Superior temporal gyrus (tissue), 1 donor: ENCODE results near the gene ERP29.
"Not testable (repeated sequence)": the region's sequence is repeated elsewhere in the genome, so short reads cannot be mapped to it uniquely, and the experiment has no call there.

Experiments used
- DNase-seq: peaks from one replicate; pipeline ENCODE4 v3.0.0-alpha.2; 2016; ENCODE audit errors: extremely low spot score

Gene ERP29

GRCh38 chr12:112012775-112013600 lies at the start of gene ERP29, which contains the start of gene TMEM116:
Gene ERP29, plus strand, starts transcription at chr12:112013426. Its CDS starts 40 bp downstream, at chr12:112013466.
Gene TMEM116, minus strand, starts transcription at chr12:112013165. Its CDS starts 7,895 bp downstream, at chr12:112005270.
- DNase-seq: peak; percentile 98

- DNase-seq: no peak
Observed at GRCh38 chr12:111964935-111965334, 48.3 kb upstream of the ERP29 start.

GRCh38 chr12:111971800-111972199 lies 41.4 kb upstream of the ERP29 start:
- no peak for DNase-seq

- DNase-seq: no peak
Observed at GRCh38 chr12:111975161-111975931, 37.9 kb upstream of the ERP29 start.

- DNase-seq: no peak
Observed at GRCh38 chr12:111976291-111976690, 36.9 kb upstream of the ERP29 start.

DNA sequence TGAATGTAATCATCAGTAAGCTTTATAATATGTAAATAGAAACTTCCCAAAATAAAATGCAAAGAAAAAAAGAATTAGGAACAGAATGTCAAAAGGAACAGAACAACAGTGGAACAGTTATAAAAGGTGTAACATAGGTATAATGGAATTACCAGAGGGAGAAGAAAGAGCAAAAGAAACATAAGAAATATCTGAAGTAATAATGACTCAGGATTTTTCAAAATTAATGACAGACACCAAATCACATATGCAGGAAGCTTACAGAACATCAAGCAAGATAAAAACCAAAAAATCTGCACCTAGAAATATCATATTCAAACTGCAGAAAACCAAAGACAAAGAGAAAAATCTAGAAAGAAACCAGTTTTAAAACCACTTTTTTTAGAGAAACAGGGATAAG lies 36.4 kb upstream of the ERP29 start:
- no peak for DNase-seq

DNA sequence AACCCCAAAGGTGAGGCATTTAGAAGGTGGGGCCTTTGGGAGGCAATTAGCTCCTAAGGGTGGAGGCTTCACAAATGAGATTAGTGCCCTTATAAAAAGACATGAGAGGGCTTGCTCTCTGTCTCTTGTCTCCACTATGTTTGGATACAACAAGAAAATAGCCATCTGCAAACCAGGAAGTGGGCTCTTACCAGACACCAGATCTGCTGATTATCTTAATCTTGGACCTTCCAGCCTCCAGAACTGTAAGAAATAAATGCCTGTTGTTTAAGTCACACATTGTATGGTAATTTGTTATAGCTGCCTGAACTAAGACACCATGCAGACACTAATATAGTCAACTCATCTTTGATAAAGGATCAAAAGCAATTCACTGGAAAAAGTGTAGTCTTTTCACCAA lies 34.7 kb upstream of the ERP29 start:
- no peak for DNase-seq

DNA sequence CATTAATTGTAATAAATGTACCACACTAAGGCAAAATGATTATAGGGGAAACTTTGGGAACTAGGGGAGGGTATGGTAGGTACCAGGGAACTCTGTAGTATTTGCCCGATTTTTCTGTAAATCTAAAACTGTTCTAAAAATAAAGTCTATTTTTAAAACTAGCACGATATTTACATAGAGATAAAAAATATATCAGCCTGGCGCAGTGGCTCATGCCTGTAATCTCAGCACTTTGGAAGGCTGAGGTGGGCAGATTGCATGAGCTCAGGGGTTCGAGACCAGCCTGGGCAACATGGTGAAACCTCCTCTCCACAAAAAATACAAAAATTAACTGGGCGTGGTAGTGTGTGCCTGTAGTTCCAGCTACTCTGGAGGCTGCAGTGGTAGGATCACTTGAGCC lies 32.6 kb upstream of the ERP29 start:
- no peak for DNase-seq

- DNase-seq: no peak
Observed at GRCh38 chr12:111981987-111982386, 31.2 kb upstream of the ERP29 start.

DNA sequence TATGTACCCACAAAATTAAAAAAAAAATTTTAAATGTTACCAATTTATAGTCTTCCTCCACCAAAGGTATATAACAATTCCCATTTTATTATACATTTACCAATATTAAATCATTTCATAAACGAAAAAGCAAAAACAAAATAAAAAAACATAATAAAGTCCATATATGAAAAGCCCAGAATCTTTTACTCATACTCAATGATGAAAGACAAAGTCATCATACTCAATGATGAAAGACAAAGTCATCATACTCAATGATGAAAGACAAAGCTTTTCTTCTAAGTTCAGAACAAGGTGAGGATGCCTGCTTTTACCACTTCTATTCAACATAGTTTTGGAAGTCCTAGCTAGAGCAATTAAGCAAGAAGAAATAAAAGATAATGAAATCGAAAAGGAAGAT lies 28.4 kb upstream of the ERP29 start:
- no peak for DNase-seq

- no peak for DNase-seq
Observed at GRCh38 chr12:111991535-111991934, 21.7 kb upstream of the ERP29 start.

DNA sequence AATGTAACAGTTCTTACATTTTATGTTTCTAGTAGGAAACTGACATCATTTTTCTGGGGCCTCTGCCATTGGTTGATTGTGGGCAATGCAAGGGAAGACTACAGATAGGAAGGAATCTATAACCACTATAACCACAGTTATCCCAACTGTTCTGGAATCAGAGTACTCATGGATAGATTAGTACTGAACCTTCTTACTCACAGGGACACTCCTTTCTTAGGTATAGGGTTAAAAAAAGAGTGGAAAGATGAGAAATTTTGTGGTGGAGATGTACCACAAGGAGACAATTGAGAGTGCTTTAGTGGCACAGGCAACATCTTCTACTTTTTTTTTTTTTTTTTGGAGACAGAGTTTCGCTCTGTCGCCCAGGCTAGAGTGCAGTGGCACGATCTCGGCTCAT lies 21.3 kb upstream of the ERP29 start:
- no peak for DNase-seq

- no peak for DNase-seq
Observed at GRCh38 chr12:111992464-111992863, 20.8 kb upstream of the ERP29 start.

- no peak for DNase-seq
Observed at GRCh38 chr12:111993292-111994150, 19.7 kb upstream of the ERP29 start.

DNA sequence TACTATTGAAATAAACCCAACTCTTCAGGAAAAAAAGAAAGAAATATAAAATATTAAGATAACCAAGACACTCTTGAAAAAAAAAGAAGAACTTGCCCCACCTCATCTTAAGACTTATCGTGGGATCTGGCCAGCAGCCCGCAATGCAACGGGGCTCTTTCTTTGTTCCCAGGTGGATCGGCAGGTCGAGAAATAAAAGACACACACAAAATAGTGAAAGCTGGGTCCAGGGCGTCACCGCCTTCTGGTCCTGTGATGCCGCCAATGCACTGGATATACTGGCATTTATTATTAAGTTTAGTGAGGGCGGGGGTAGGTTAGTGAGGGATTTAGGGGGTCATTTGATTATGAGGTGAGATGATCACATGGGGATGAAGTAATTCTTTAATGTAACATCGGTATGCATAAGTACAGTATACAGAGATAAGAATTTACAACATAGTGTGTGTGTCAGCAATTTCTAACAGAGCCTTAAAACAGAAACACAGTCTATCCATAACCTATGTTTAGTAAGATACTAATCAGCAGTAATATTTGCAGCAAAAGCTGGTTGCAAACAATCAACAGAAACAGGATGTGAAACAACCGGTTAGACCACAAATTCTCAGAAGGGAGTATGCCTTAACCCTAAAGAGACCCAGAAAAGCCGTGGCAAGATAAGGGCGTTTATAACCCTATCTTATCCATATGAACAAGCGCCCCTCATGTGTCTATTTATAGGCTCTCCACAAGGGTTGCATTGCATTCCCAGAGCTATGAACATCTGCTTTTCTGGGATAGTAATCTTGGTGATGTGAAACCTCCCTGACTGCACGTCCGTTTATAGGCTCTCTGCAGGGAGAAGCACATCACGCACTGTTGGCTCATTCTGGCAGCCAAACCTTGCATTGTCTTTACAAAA lies 18.8 kb upstream of the ERP29 start:
- DNase-seq: not testable (repeated sequence)

DNA sequence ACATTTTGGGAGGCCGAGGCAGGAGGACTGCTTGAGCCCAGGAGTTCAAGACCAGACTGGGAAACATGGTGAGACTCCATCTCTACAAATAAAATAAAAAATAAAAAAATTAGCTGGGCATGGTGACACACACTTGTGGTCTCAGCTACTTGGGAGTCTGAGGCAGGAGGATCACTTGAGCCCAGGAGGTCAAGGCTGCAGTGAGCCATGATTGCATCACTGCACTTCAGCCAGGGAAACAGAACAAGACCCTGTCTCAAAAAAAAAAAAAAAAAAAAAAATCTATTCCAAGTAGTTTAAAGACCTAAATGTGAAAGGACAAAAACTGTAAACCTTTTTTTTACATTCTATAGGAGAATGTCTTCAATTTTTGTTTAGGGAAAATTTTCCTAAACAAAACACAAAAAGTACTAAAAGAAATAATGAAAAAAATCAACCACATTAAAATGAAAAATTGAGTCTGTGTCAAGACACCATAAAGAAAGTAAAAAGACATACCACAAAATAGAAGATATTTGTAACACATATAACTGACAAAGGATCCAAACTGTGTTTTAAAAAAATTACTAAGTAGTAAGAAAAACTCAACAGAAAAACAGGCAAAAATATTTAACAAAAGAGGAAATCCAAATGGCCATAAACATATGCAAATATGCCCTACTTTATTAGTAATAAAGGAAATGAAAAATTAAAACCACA lies 17.3 kb upstream of the ERP29 start:
- no peak for DNase-seq

DNA sequence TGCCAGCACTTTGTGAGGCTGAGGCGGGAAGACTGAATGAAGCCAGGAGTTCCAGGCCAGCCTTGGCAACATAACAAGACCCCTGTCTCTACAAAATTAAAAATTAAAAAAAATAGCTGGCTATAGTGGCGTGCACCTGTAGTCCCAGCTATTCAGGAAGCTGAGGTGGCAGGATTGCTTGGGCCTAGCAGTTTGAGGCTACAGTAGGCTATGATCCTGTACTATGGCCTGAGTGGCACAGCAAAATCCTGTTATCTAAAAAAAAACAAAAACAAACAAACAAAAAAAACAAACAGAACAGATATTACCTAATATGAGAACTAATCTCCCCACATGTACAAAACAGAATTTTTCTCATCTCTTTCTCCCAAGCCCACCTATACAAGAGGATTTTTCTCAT lies 15.9 kb upstream of the ERP29 start:
- DNase-seq: no peak

DNA sequence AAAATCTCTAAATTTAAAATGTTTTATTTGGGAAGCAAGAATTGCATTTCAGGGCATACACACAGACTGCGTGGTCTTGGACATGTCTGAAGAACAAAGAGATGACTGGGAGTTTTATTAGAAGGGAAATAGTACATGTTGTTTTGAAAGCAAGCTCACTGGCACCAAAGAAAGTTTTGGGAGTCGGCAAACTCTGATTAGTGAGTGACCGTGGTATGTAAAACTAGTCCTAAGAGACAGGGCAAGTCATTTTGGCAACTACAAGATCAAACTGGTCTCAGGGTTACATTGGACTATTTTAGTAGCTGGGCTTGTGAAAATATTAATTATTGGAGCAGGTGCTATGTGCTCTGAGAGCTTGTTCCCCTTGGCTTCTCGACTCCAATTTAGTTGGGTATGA lies 15.2 kb upstream of the ERP29 start:
- no peak for DNase-seq

DNA sequence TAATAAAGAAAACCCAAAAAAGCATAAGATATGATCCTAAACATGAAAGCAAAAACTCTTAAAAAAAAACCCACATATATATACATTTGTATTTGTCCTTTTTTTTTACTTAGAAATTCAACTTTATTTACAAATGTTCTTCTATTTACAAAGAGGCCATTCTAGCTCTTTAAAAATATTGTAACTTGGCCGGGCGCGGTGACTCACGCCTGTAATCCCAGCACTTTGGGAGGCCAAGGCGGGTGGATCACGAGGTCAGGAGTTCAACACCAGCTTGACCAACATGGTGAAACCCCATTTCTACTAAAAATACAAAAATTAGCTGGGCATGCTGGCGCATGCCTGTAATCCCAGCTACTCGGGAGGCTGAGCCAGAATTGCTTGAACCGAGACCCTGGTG lies 14.1 kb upstream of the ERP29 start:
- DNase-seq: not testable (repeated sequence)

DNA sequence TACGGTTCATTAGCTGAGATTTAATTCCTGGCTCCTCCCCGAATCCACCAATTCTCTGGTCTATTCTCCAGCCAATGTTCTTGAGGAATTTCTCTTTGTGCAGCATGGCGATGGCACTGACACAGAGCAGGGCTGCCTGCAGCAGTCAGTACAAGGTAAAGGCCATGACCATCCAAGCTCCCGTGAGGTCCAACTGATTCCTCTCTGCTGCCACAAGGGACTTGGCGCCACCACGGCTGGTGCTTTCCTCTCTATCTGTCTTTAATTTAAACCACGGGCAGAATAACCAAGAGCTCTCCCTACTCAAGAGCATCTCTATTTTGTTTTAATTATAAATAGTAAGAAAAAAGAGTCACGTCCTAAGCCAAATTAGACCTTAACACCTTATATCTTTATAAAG lies 12.4 kb upstream of the ERP29 start:
- no peak for DNase-seq
